HG02973 (cell line): ENCODE measurements around the gene RSBN1.
A peak's percentile ranks its signal among the peaks of the same experiment; 100 is the strongest.

Experiments
- ATAC-seq: cut with Tn5 transposase; IDR thresholded peaks from one replicate; pipeline ENCODE4 v1.9.1; 2021; ENCODE audit warnings: moderate library complexity; ENCODE audit not compliant: unreplicated experiment

RSBN1 gene

DNA sequence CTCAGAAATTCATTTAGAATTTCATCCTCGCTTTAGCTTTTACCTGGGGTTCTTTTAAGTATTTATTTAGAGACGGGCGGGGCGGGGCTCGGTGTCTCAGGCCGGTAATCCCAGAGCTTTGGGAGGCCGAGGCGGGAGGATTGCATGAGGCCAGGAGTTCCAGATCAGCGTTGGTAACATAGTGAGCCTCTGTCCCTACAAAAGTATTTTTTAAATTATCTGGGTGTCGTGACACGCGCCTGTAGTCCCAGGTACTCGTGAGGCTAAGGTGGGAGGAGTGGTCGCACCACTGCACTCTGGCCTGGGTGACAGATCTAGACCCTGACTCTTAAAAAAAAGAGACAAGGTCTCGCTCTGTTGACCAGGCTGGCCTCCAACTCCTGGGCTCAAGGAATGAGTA, 942 bp upstream of the RSBN1 start:
- no peak for ATAC-seq

DNA sequence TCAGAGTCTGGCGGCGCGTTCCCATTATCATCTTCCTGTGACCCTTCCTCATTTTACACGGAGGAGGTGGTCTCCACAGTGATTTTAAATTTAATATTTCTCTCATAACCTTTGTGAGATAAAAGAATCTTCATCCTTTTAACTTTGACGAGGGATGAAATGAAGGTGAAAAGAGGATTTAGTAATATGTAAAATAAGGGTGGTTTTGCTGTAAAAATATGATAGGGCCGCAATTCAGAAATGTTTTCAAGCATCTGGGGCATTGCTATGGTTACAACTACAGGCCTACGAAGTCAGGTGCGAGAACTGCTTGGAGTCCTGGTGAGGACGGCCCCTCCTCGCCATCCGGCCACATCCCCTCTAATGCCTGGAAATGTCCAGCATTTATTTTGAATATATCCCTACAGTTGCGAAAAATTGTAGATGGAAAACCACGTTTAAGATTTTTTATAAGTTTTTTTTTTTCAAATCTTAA, 422 bp upstream of the RSBN1 start:
- no peak for ATAC-seq

- ATAC-seq: peak; percentile 34
Measured at GRCh38 chr1:113811156-113811887, 954 bp downstream of the RSBN1 start.

DNA sequence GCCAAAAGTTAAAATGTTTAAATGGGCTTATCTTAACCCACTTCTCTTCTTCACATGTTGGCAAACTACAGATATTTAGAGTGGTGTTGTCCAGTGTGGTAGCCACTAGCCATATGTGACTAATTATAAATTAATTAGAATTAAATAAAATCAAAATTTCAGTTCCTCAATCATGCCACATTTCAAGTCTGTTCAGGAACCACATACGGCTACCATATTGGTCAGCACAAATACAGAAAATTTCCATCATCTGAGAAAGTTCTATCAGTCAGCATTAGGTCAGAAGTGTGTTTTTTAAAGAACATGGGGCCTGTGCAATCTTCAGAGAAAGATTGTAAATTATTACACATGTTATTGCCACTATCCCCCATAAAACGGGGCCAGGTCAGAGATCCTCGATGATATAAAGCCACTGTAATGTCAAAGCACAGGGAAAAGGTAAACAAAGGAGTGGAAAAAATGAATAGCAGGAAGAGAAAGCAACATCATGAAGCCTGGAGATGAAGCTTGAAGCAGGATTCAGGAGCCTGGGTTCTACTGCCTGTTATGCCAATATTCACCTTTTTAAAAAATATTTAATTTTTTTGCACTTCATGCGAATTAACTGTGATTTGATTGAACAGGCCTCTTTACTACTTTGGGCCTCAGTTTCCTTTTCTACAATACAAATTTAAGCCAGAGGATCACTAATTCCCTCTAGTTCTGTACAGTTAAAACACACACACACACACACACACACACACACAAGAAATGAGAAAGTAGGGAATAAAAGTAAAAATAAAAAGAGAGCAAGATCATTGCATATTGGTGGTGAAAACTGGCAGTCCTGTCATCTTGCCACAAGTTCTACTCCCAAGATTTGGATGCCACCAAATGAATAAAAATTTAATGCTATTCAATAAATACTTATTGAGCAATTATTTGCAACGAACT, 2.3 kb downstream of the RSBN1 start:
- ATAC-seq: no peak

DNA sequence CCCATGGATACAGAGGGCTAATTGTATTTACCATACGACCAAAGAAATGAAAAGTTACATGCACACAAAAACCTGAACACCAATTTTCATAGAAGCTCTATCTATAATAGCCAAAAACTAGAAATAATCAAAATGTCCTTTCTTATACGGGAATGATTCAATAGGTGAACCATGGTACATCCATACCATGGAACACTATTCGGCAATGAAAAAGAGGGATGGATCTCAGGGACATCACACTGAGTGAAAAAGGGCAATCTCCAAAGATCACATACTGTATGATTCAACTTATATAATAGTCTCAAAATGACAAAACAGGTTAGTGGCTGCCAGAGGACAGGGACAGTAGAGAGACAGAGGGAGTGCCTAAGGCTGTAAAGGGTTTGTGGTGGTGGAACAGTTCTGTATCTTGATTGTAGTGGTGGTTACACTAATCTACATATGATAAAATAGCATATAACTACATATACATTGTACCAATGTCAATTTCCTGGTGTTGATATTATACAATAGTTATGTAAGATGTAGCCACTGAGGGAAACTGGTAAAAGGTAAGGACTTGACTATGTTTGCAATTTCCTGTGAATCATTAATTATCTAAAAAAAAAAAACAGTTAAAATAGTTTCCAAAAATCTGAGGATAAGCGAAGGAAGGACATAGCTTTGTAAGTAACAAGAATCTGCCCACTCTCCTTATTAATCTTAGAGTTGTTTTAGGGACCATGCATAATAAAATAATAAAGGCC, 3.7 kb downstream of the RSBN1 start:
- no peak for ATAC-seq

- no peak for ATAC-seq
Measured at GRCh38 chr1:113805639-113806038, 6.6 kb downstream of the RSBN1 start.

- no peak for ATAC-seq
Measured at GRCh38 chr1:113805256-113805531, 7.1 kb downstream of the RSBN1 start.

DNA sequence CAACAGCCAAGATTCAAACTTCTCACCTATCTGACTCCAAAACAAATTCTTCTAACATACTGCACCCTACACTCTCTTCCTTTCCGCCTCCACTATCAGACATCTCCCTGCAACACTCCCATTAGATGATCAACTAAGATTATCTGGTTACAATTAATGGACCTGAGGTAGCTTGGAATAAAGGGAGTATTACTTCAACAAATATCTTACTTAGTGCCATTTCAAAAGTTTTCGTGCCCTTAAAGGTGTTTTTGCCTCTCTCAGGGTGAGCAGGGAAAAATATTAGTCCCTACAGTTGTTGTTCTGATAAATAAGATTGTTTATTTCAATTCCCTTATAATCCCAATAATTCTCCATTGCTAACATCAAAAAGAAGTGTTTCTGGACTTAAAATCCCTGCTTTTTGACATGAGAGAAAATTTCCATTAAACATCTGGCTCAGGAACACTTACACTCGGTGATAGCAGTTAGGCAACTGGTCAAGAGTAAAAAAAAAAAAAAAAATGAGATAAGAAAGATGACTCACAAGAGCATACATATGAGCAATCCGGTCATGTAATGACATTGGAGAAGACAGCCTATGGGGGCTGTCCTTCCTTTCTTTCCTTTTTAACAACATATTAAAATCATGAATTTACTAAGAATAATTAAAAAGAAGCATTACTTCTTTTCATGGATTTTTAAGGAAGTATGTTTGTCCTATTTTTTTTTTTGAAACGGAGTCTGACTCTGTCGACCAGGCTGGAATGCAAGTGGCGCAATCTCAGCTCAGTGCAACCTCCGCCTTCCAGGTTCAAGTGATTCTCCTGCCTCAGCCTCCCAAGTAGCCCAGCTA, 7.6 kb downstream of the RSBN1 start:
- no peak for ATAC-seq

GRCh38 chr1:113802367-113803007, 9.8 kb downstream of the RSBN1 start:
- ATAC-seq: no peak

DNA sequence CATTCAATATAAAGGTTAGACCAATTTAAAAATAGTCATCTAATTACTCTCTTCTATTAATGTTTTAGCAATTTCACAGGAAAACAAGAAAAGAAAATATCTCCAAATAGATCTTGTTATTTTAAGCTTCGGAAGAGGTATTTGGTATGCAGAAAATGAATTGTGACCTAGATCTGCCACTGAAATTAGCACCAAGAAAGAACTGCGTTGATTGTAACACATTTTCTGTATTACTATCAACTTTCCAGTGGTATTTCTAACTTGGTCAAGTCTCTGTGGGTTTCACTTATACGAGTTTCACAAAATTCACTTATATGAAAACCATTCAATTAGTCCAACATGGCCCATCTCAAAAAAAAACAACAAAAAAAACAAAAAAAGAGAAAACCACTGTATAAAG, 11.8 kb downstream of the RSBN1 start:
- ATAC-seq: no peak

- no peak for ATAC-seq
Measured at GRCh38 chr1:113797472-113797871, 14.8 kb downstream of the RSBN1 start.

- ATAC-seq: no peak
Measured at GRCh38 chr1:113793878-113794834, 18.1 kb downstream of the RSBN1 start.

DNA sequence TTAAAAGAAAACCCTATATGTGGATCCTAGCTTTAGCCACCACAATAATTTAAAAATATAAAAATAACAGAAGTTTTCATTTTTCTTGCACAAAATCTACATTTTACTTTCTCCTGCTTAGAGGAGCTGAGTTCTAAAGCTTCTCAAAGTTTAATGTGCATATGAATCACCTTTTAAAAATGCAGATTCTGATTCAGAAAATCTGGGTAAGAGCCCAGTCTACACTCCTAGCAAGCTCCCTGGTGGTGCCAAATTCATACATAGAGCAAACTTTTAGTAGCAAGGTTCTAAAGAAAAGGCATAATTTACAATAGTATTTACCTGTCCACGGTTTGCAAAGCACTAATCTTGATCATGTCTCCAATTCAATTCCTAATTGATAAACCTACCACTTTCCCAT, 19.3 kb downstream of the RSBN1 start:
- no peak for ATAC-seq

DNA sequence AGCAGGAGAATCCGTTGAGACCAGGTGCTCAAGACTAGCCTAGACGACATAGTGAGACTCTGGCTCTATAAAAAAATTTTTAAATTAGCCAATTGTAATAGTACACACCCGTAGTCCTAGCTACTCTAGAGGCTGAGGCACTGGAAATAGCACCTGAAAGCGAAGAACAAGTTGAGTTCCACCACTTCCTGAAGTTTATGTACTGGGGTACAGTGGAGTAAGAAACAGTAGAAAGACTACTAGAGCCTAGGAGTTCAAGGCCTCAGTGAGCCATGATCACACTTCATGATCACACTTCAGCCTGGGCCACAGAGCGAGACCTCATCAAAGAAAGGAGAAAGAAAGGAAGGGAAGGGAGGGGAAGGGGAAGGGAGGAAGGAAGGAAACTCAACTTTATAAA, 19.8 kb downstream of the RSBN1 start:
- no peak for ATAC-seq

DNA sequence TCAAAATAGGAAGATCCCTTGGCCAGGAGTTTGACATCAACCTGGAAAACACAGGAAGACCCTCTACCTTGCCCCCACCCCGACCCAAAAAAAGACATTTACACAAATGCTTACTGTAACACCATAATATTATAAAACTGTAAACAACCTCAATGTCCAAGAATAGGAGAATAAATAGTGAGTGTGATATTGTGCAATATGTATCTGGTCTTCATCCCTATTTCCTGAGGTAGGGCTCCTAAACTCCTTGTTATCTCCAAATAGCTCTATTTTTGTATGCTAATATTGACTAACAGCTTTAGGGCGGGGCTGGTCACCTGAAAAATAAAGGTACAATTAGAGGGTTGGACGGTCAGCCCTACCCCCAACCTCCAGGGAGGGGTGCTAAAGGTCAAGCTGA, 23.5 kb downstream of the RSBN1 start:
- ATAC-seq: no peak

DNA sequence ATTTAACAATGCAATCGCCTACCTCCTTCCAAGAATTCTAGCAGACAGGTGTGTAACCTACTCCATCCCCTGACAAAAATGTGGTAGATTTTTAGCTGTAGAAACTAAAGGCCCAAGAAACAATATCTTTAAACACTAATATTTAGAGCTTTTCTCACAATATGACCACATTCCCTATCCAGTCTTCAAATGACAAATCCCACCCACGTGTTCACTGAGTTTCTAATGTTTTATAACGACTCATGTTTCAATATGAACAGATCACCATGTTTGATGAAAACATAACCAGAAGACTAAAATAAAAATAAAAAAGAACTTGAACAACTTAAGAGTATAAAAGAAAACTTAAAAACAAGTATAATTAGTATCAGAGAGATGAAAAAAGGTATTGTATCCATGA, 24.6 kb downstream of the RSBN1 start:
- no peak for ATAC-seq

GRCh38 chr1:113786069-113786468, 26.2 kb downstream of the RSBN1 start:
- no peak for ATAC-seq

GRCh38 chr1:113784104-113784779, 28.0 kb downstream of the RSBN1 start:
- peak; percentile 73 for ATAC-seq
